B cell (primary cell): Measurements from ENCODE around the gene PDIA2. TPM values are rescaled to one million over a fixed set of nuclear protein-coding genes. Genes with fewer than 3 reads are reported as not detected.

Source experiments
- ATAC-seq: fragments of 200-7000 bp; cut with Tn5 transposase; one replicate; pipeline ENCODE4 v1.10.0; 2021; ENCODE audit warnings: low read depth, mild to moderate bottlenecking, moderate number of reproducible peaks, moderate library complexity
- CTCF ChIA-PET: fragments of 350-600 bp; sonication (Branson Sonifier 250); formaldehyde crosslinking; loops from one replicate; lab custom pipeline; 2021; ENCODE audit warnings: antibody characterized with exemption, inconsistent platforms; lab: Charles Lee
- POLR2A ChIA-PET: fragments of 350-600 bp; sonication (Branson Sonifier 250); formaldehyde crosslinking; loops from one replicate; lab custom pipeline; 2021; ENCODE audit warnings: antibody characterized with exemption; lab: Charles Lee
- DNase-seq: peaks from one replicate; pipeline ENCODE4 v3.0.0; 2013
- H2AFZ ChIP-seq: 2 replicates; pipeline ENCODE4 v1.6.1; 2012; ENCODE audit warnings: mild to moderate bottlenecking, low read depth, low read length; ENCODE audit not compliant: insufficient read depth, poor library complexity, severe bottlenecking
- H3K27ac ChIP-seq, 2 donors: 1 replicate in 1 of 2; 2 replicates in 1 of 2; pipeline ENCODE4 v1.5.1; 2012 to 2013; ENCODE audit warnings: low read length in 2 of 2, mild to moderate bottlenecking in 2 of 2, moderate library complexity in 1 of 2
- H3K27me3 ChIP-seq, 4 experiments: fragments of 200-600 bp in 1 of 4; sonication (generic) in 1 of 4; replicated peaks in 1 of 4; 1 replicate in 2 of 4; 2 replicates in 2 of 4; pipeline versions ENCODE4 v1.6.1 to v1.7.0; 2013 to 2016; ENCODE audit warnings: low read length in 3 of 4, mild to moderate bottlenecking in 2 of 4, mixed read lengths in 1 of 4, moderate library complexity in 1 of 4; ENCODE audit not compliant: insufficient read depth in 4 of 4, control insufficient read depth in 3 of 4; ENCODE audit errors: control extremely low read depth in 1 of 4
- H3K36me3 ChIP-seq, 2 experiments: replicated peaks in 1 of 2; 1 replicate in 1 of 2; 2 replicates in 1 of 2; pipeline versions ENCODE4 v1.6.1 to v1.7.1; 2013; ENCODE audit warnings: low read length in 1 of 2; ENCODE audit not compliant: insufficient read depth in 2 of 2, control insufficient read depth in 1 of 2; ENCODE audit errors: control extremely low read depth in 1 of 2, extremely low read depth in 1 of 2
- H3K4me1 ChIP-seq, 2 donors: fragments of 200-600 bp in 1 of 2; sonication (generic) in 1 of 2; 1 replicate in 1 of 2; 2 replicates in 1 of 2; pipeline versions ENCODE4 v1.5.1 to v1.6.1; 2013 to 2017; ENCODE audit warnings: low read length in 2 of 2; ENCODE audit not compliant: control insufficient read depth in 2 of 2, insufficient read depth in 2 of 2
- H3K4me2 ChIP-seq: replicated peaks from 2 replicates; pipeline ENCODE3; 2012; ENCODE audit warnings: mild to moderate bottlenecking, low read depth, low read length; ENCODE audit not compliant: poor library complexity, severe bottlenecking
- H3K4me3 ChIP-seq, 5 experiments: fragments of 200-600 bp in 1 of 5; sonication (generic) in 1 of 5; 1 replicate in 3 of 5; 2 replicates in 2 of 5; pipeline versions ENCODE4 v1.5.1 to v1.7.0; 2011 to 2016; ENCODE audit warnings: low read length in 4 of 5, mild to moderate bottlenecking in 4 of 5, low read depth in 2 of 5, control low read depth in 1 of 5, moderate library complexity in 1 of 5; ENCODE audit not compliant: insufficient read depth in 1 of 5; ENCODE audit errors: control extremely low read depth in 1 of 5, extremely low read depth in 1 of 5
- H3K79me2 ChIP-seq: fragments of 200-600 bp; sonication (generic); one replicate; pipeline ENCODE4 v1.6.0; 2016; ENCODE audit warnings: low read length; ENCODE audit not compliant: control insufficient read depth, insufficient read depth
- H3K9ac ChIP-seq: fragments of 200-600 bp; sonication (generic); 2 replicates; pipeline ENCODE4 v1.6.1; 2017; ENCODE audit warnings: mild to moderate bottlenecking, low read length, moderate library complexity
- H3K9me3 ChIP-seq, 3 donors: one replicate each; pipeline versions ENCODE4 v1.6.1 to v1.7.1; 2013; ENCODE audit warnings: low read length in 2 of 3; ENCODE audit not compliant: control insufficient read depth in 2 of 3, insufficient read depth in 1 of 3; ENCODE audit errors: control extremely low read depth in 1 of 3
- H4K20me1 ChIP-seq: 2 replicates; pipeline ENCODE4 v1.6.0; 2012; ENCODE audit warnings: mild to moderate bottlenecking, low read length; ENCODE audit not compliant: insufficient read depth, control insufficient read depth, poor library complexity, severe bottlenecking
- H3K27ac Mint-ChIP-seq: one replicate; pipeline ENCODE4 v1.8.0; 2021; ENCODE audit warnings: mixed read lengths
- H3K27me3 Mint-ChIP-seq: one replicate; pipeline ENCODE4 v1.8.0; 2021; ENCODE audit warnings: mixed read lengths
- H3K4me1 Mint-ChIP-seq: one replicate; pipeline ENCODE4 v1.8.0; 2021; ENCODE audit warnings: mixed read lengths
- H3K4me3 Mint-ChIP-seq: one replicate; pipeline ENCODE4 v1.8.0; 2021; ENCODE audit warnings: mixed read lengths
- H3K9me3 Mint-ChIP-seq: one replicate; pipeline ENCODE4 v1.8.0; 2022; ENCODE audit warnings: mixed read lengths; ENCODE audit not compliant: insufficient read depth
- EZH2 ChIP-seq: IDR thresholded peaks from 2 replicates; pipeline ENCODE4 v1.6.1; 2012; ENCODE audit warnings: borderline replicate concordance, low read depth, mild to moderate bottlenecking, moderate library complexity, low read length; ENCODE audit not compliant: insufficient read depth, poor library complexity, severe bottlenecking
- WGBS: methylation state at CpG from one replicate; pipeline ENCODE4 v1.1.5; 2013; ENCODE audit warnings: missing lambda C conversion rate; ENCODE audit not compliant: insufficient coverage; 5-methylcytosine and 5-hydroxymethylcytosine counted together
- intact Hi-C: fragments of 100-400 bp; cut with micrococcal nuclease; formaldehyde crosslinking; loops from one replicate; pipeline ENCODE4 v1.10.0; 2022
- polyA plus RNA-seq: library from polyadenylated mRNA; depleted of rRNA; stranded (reverse); fragments of >200 nt; gene quantifications from 2 replicates; pipeline ENCODE4 v1.2.3, GENCODE V29; 2012
- total RNA-seq, 2 donors: library from RNA; stranded (reverse); fragments of 120-200 nt in 1 of 2; gene quantifications; 1 replicate in 1 of 2; 2 replicates in 1 of 2; pipeline versions ENCODE4 v1.2.3 to v1.2.4, GENCODE V29; 2013 to 2022
- TF ChIP-seq, protein P1 (sequence below): fragments of 200-600 bp; IDR thresholded peaks from one replicate; pipeline ENCODE4 v1.8.0; 2022; ENCODE audit warnings: antibody characterized with exemption, mild to moderate bottlenecking

Gene PDIA2
- total and polyA plus RNA-seq, 2 donors (not counting 1 experiment from before 2014, with no cell fraction given), result 0.06 TPM; not detected in 1

DNA sequence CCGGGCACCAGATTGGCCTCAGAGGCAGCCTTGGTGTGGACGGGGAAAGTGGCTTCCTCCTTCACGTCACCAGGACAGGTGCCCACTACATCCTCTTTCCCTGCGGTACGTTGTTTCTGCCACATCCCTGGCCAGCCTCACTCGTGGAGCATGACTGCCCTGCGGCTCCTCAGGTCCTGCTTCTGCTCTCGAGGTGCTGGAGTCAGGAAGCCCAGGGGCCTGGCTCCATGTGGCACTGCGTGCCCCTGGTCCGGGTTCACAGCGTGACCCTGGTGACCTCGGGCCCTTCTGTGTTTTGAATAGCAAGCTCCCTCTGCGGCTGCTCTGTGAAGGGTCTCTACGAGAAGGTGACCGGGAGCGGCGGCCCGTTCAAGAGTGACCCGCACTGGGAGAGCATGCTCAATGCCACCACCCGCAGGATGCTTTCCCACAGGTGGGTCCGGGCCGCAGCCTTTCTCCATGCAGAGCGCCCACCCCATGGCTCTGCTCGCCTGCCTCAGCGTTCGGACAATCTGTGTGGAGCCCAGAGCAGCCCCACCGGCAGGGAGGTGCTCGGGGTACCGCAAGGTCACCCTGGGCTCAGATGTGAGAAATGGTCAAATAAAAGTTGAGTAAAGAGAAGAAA is 20.7 kb upstream of the PDIA2 start:
- WGBS, result 97% methylated on average over 27 of the region's 29 CpGs
- no peak overlapping the region for H3K9ac ChIP-seq
- H3K9me3 ChIP-seq, result no peaks in the 10 kb centered on the region
- no peak for DNase-seq
- no peaks in the 10 kb centered on the region for H3K4me1 ChIP-seq
- H3K4me1 Mint-ChIP-seq, result no peaks in the 10 kb centered on the region
- H3K4me3 ChIP-seq, result no peak overlapping the region
- H3K9me3 Mint-ChIP-seq, result no peaks in the 10 kb centered on the region
- H3K27ac Mint-ChIP-seq, result no peak overlapping the region
- H3K27me3 Mint-ChIP-seq, result no peaks in the 10 kb centered on the region
- intact Hi-C loops, result no loop called here
- ATAC-seq, result no peak
- H2AFZ ChIP-seq, result no peak overlapping the region
- no peak overlapping the region for H3K4me3 Mint-ChIP-seq
- ChIA-PET POLR2A (no interaction called here), CTCF (interaction anchor here (0.6 kb wide), 1 partner anchor 91 kb away, joined by 3 read pairs; no protein-coding TSS in a partner anchor)
- no peaks in the 10 kb centered on the region for H3K27me3 ChIP-seq
- no peak overlapping the region for H3K4me2 ChIP-seq
- peaks cover 0 to 37% of the 10 kb centered on the region in 2 experiments for H3K36me3 ChIP-seq
- TF ChIP-seq, protein P1, sequence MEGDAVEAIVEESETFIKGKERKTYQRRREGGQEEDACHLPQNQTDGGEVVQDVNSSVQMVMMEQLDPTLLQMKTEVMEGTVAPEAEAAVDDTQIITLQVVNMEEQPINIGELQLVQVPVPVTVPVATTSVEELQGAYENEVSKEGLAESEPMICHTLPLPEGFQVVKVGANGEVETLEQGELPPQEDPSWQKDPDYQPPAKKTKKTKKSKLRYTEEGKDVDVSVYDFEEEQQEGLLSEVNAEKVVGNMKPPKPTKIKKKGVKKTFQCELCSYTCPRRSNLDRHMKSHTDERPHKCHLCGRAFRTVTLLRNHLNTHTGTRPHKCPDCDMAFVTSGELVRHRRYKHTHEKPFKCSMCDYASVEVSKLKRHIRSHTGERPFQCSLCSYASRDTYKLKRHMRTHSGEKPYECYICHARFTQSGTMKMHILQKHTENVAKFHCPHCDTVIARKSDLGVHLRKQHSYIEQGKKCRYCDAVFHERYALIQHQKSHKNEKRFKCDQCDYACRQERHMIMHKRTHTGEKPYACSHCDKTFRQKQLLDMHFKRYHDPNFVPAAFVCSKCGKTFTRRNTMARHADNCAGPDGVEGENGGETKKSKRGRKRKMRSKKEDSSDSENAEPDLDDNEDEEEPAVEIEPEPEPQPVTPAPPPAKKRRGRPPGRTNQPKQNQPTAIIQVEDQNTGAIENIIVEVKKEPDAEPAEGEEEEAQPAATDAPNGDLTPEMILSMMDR, result no peak
- TF ChIP-seq EZH2, result no peak
- no peak overlapping the region for H3K27ac ChIP-seq
- H3K79me2 ChIP-seq, result no peaks in the 10 kb centered on the region
- H4K20me1 ChIP-seq, result no peaks in the 10 kb centered on the region

DNA sequence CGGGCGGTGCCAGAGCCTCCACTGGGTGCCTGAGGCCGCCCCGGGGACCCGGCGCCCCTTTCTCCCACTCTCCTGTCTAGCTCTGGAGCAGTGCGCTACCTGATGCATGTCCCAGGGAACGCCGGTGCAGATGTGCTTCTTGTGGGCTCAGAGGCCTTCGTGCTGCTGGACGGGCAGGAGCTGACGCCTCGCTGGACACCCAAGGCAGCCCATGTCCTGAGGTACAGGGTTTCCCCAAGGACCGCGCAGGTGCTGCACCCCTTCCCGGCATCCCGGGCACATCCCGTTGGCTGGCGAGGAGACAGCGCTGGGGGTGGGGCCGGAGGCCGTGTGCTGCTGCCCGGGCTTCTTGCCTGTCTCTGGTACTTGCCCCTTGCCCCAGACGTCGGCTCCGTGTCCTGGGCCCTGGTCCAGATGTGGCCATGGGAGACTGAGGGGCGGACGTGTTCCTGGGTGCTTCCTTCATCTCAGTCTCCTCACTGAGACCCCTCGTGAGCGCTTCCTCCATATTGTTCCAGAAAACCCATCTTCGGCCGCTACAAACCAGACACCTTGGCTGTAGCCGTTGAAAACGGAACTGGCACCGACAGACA is 19.7 kb upstream of the PDIA2 start:
- H3K4me3 Mint-ChIP-seq, result no peak overlapping the region
- Histone ChIP-seq H3K4me2 (no peak overlapping the region), H2AFZ (no peak overlapping the region), H3K9me3 (no peaks in the 10 kb centered on the region), H3K9ac (no peak overlapping the region), H3K27me3 (no peaks in the 10 kb centered on the region), H3K36me3 (peaks cover 0 to 37% of the 10 kb centered on the region in 2 experiments), H4K20me1 (no peaks in the 10 kb centered on the region), H3K79me2 (no peaks in the 10 kb centered on the region), H3K4me3 (no peak overlapping the region), H3K27ac (no peak overlapping the region), H3K4me1 (no peaks in the 10 kb centered on the region)
- intact Hi-C loops, result no loop called here
- H3K27ac Mint-ChIP-seq, result no peak overlapping the region
- ATAC-seq, result no peak
- TF ChIP-seq EZH2, result no peak
- TF ChIP-seq, protein P1, result no peak
- ChIA-PET POLR2A (no interaction called here), CTCF (no interaction called here)
- 98% methylated on average over 32 of the region's 35 CpGs for WGBS
- no peaks in the 10 kb centered on the region for H3K4me1 Mint-ChIP-seq
- no peak for DNase-seq
- no peaks in the 10 kb centered on the region for H3K9me3 Mint-ChIP-seq
- no peaks in the 10 kb centered on the region for H3K27me3 Mint-ChIP-seq
